Measurements from ENCODE around the gene CBX7. TPM values are rescaled to one million over a fixed set of nuclear protein-coding genes. Genes with fewer than 3 reads are reported as not detected.

The CBX7 gene
- total and polyA plus RNA-seq, 9 of the 15 experiments (the other 6 are each of a cell fraction or from before 2014, with no cell fraction given): 0.04 to 5.2 (median 2.8) TPM

DNA sequence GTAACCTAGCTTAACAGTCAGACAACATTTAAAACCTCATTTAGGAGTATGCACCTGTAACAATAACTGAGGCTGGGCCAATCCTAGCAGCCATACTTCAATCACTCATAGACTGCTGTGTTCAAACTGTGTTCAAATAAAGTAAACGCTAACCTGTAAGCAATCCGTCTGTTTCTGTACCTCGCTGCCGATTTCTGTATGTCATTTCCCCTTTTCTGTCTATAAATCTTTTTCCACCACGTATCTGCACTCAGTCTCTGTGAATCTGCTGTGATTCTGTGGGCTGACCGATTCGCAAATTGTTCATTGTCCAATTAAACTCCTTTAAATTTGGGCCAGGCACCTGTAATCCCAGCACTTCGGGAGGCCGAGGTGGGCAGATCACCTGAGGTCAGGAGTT is 43.1 kb downstream of the CBX7 start:
- H3K9me1 ChIP-seq (ENCODE audit: control insufficient read depth, insufficient read depth, low read length): no peaks in the 10 kb centered on the region
- DNase-seq (ENCODE audit: extremely low read depth in 1 of 4, low spot score in 3 of 4) (no peak), ATAC-seq (no peak), FAIRE-seq (no peak)
- H3K4me1 ChIP-seq (replicated peaks in 1 of 2; ENCODE audit: control insufficient read depth in 2 of 2, insufficient read depth in 2 of 2, low read length in 2 of 2): no peaks in the 10 kb centered on the region; a peak in 1 of 5 replicates
- no peaks in the 10 kb centered on the region for H4K20me1 ChIP-seq (replicated peaks; ENCODE audit: control insufficient read depth, insufficient read depth, low read length)
- intact Hi-C loops (cut with micrococcal nuclease) (no loop called here), in situ Hi-C loops (cut with MboI) (no loop called here)
- H3K79me2 ChIP-seq (ENCODE audit: control insufficient read depth, insufficient read depth, low read length): no peaks in the 10 kb centered on the region
- no peak overlapping the region for H3K27ac ChIP-seq (ENCODE audit: extremely low read depth, low read depth, low read length)
- H3K27me3 ChIP-seq (ENCODE audit: control insufficient read depth in 2 of 2, insufficient read depth in 2 of 2, low read length in 2 of 2): no peaks in the 10 kb centered on the region
- H2AFZ ChIP-seq (ENCODE audit: low read depth, low read length): no peak overlapping the region
- no peak overlapping the region for H3K9ac ChIP-seq (ENCODE audit: insufficient read depth in 1 of 2, low read depth in 2 of 2, low read length in 2 of 2)
- no peak overlapping the region for H3K4me3 ChIP-seq
- H3K4me2 ChIP-seq (ENCODE audit: insufficient read depth, low read length): no peak overlapping the region
- 28% methylated on average over 7 of the region's 9 CpGs for WGBS (ENCODE audit: insufficient coverage, low coverage, missing lambda C conversion rate)
- no peaks in the 10 kb centered on the region for H3K9me3 ChIP-seq (replicated peaks; ENCODE audit: control insufficient read depth, insufficient read depth, low read depth, low read length)
- BruUV-seq (replicated peaks): no TSS peak
- CTCF ChIA-PET (ENCODE audit: low intra/inter-chr PET ratio): no interaction called here
- H3K36me3 ChIP-seq (ENCODE audit: control insufficient read depth, insufficient read depth, low read length): no peaks in the 10 kb centered on the region
- POLR2A ChIA-PET: no interaction called here
- TF ChIP-seq DMBX1 (CRISPR knock-in tag; IDR thresholded peaks at IDR 0.05; ENCODE audit: borderline replicate concordance) (no peak), SMAD3 (CRISPR knock-in tag; conservative IDR thresholded peaks at IDR 0.05) (no peak), POLR2AphosphoS5 (IDR thresholded peaks at IDR 0.05; ENCODE audit: control insufficient read depth, insufficient read depth, low read depth, low read length) (no peak), SPI1 (IDR thresholded peaks at IDR 0.05; ENCODE audit: borderline replicate concordance, low read depth, low read length) (0 out of 2 replicates have a peak, but pooled peaks have one; percentile 14), KDM1A (IDR thresholded peaks at IDR 0.05) (peak; percentile 35 to 49; a peak in 2 of 4 replicates), BRD4 (IDR thresholded peaks at IDR 0.05) (no peak), ZFP36 (IDR thresholded peaks at IDR 0.05; ENCODE audit: low read depth, low read length, partially characterized antibody) (no peak), RB1 (IDR thresholded peaks at IDR 0.05; ENCODE audit: low read depth) (no peak), FOXA3 (CRISPR knock-in tag; conservative IDR thresholded peaks at IDR 0.05 in 1 of 2, IDR thresholded peaks at IDR 0.05 in 1 of 2) (no peak), CBFB (CRISPR knock-in tag; IDR thresholded peaks at IDR 0.05) (no peak), RBFOX2 (IDR thresholded peaks at IDR 0.05; ENCODE audit: low read depth, low read length) (no peak)
- TF ChIP-seq, protein P1, sequence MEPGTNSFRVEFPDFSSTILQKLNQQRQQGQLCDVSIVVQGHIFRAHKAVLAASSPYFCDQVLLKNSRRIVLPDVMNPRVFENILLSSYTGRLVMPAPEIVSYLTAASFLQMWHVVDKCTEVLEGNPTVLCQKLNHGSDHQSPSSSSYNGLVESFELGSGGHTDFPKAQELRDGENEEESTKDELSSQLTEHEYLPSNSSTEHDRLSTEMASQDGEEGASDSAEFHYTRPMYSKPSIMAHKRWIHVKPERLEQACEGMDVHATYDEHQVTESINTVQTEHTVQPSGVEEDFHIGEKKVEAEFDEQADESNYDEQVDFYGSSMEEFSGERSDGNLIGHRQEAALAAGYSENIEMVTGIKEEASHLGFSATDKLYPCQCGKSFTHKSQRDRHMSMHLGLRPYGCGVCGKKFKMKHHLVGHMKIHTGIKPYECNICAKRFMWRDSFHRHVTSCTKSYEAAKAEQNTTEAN (CRISPR knock-in tag; IDR thresholded peaks at IDR 0.05): no peak
- TF ChIP-seq, protein P2, sequence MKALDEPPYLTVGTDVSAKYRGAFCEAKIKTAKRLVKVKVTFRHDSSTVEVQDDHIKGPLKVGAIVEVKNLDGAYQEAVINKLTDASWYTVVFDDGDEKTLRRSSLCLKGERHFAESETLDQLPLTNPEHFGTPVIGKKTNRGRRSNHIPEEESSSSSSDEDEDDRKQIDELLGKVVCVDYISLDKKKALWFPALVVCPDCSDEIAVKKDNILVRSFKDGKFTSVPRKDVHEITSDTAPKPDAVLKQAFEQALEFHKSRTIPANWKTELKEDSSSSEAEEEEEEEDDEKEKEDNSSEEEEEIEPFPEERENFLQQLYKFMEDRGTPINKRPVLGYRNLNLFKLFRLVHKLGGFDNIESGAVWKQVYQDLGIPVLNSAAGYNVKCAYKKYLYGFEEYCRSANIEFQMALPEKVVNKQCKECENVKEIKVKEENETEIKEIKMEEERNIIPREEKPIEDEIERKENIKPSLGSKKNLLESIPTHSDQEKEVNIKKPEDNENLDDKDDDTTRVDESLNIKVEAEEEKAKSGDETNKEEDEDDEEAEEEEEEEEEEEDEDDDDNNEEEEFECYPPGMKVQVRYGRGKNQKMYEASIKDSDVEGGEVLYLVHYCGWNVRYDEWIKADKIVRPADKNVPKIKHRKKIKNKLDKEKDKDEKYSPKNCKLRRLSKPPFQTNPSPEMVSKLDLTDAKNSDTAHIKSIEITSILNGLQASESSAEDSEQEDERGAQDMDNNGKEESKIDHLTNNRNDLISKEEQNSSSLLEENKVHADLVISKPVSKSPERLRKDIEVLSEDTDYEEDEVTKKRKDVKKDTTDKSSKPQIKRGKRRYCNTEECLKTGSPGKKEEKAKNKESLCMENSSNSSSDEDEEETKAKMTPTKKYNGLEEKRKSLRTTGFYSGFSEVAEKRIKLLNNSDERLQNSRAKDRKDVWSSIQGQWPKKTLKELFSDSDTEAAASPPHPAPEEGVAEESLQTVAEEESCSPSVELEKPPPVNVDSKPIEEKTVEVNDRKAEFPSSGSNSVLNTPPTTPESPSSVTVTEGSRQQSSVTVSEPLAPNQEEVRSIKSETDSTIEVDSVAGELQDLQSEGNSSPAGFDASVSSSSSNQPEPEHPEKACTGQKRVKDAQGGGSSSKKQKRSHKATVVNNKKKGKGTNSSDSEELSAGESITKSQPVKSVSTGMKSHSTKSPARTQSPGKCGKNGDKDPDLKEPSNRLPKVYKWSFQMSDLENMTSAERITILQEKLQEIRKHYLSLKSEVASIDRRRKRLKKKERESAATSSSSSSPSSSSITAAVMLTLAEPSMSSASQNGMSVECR (CRISPR knock-in tag; IDR thresholded peaks at IDR 0.05): no peak

Measured in K562 (cell line).